Left ventricle myocardium inferior (tissue), 1 donor: ENCODE results near the gene HDAC4. TPM values are rescaled to one million over a fixed set of nuclear protein-coding genes. Genes with fewer than 3 reads are reported as not detected.

Source experiments
- DNase-seq: peaks from one replicate; pipeline ENCODE4 v3.0.0-alpha.2; 2020
- H3K27ac ChIP-seq: fragments of 200-600 bp; replicated peaks from 2 replicates; pipeline ENCODE4 v1.8.0; 2021
- H3K27me3 ChIP-seq: fragments of 200-600 bp; 2 replicates; pipeline ENCODE4 v1.8.0; 2021; ENCODE audit warnings: low read depth
- H3K36me3 ChIP-seq: fragments of 200-600 bp; 2 replicates; pipeline ENCODE4 v1.8.0; 2021
- H3K4me1 ChIP-seq: fragments of 200-600 bp; 2 replicates; pipeline ENCODE4 v1.8.0; 2021
- H3K4me3 ChIP-seq: fragments of 200-600 bp; 2 replicates; pipeline ENCODE4 v1.8.0; 2021; ENCODE audit warnings: mild to moderate bottlenecking, moderate library complexity
- H3K9me3 ChIP-seq: fragments of 200-600 bp; replicated peaks from 2 replicates; pipeline ENCODE4 v1.8.0; 2021
- CTCF ChIP-seq: fragments of 200-600 bp; IDR thresholded peaks from 2 replicates; pipeline ENCODE4 v1.8.0; 2021; ENCODE audit warnings: antibody characterized with exemption, mild to moderate bottlenecking, borderline replicate concordance
- intact Hi-C: fragments of 100-400 bp; cut with micrococcal nuclease; formaldehyde crosslinking; loops from one replicate; pipeline ENCODE4 v1.11.0; 2022
- total RNA-seq: library from RNA; stranded (reverse); fragmentation: NEBNext Ultra II Directional; extraction: Animal tissue kit (Norgen Biotek cat#: 25700); gene quantifications from one replicate; pipeline ENCODE4 v1.2.1, GENCODE V29; 2021
- donor health status: DM: no; HTN: yes; CAD: no; lungs with severe emphysema.

Gene HDAC4
- total RNA-seq, 1 donor from 2014 or later: 23.9 TPM

DNA sequence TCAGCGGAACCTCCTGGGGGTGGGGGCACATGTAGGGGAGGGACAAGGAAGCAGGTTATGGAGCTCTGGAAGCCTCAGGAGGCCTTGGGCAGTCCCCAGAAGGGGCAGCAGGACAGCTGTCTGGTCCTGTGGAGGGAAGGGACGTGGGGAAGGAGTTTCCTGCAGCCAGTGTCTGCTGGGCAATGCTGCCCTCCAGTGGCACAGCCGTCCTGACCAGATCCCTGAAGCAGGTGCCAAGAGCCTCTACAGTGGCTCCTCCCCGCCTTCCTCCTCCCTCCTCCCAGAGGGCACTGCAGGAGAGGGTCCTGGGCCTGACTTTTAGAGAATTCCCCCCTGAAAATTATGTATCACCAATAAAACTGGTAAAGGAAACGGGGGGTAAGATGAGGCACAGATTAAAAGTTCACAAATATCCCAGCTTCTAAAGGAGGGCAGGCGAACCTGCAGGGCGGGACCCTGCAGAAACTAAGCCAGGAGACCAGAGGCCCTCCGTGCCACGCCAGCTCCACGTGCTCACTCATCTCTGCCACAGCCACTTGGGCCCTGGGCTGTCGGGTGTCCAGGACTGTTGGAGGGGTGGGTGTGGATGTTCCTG, 294.4 kb downstream of the HDAC4 start:
- intact Hi-C loops: no loop called here
- TF ChIP-seq CTCF: peak; percentile 64
- H3K4me1 ChIP-seq: peaks cover 25% of the 10 kb centered on the region
- peaks cover 84% of the 10 kb centered on the region for H3K36me3 ChIP-seq
- DNase-seq: peak; percentile 42
- no peak overlapping the region for H3K27ac ChIP-seq
- H3K27me3 ChIP-seq: no peaks in the 10 kb centered on the region
- no peak overlapping the region for H3K4me3 ChIP-seq
- no peaks in the 10 kb centered on the region for H3K9me3 ChIP-seq

DNA sequence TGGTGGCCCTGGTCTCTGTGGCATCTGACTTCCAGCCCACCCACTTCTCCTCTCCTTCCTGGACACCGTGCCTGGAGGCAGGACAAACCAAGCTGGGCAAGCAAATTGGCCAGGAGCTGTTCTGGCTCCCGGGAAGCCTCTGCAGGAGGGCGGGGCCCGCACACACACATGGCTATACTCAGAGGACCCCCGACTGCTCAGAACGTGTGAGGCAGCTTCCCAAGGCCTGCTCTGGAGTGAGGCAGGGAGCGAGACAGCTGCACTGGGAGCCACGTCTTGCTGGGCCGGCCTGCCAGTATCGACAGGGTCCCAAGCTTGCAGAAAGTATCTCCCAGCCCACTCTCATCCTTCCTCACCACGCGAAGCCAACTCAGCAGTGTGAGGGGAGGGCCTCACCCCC, 295.6 kb downstream of the HDAC4 start:
- peaks cover 25% of the 10 kb centered on the region for H3K4me1 ChIP-seq
- DNase-seq: no peak
- TF ChIP-seq CTCF: no peak
- no peak overlapping the region for H3K27ac ChIP-seq
- peaks cover 84% of the 10 kb centered on the region for H3K36me3 ChIP-seq
- no peaks in the 10 kb centered on the region for H3K27me3 ChIP-seq
- H3K9me3 ChIP-seq: no peaks in the 10 kb centered on the region
- intact Hi-C loops: no loop called here
- no peak overlapping the region for H3K4me3 ChIP-seq

DNA sequence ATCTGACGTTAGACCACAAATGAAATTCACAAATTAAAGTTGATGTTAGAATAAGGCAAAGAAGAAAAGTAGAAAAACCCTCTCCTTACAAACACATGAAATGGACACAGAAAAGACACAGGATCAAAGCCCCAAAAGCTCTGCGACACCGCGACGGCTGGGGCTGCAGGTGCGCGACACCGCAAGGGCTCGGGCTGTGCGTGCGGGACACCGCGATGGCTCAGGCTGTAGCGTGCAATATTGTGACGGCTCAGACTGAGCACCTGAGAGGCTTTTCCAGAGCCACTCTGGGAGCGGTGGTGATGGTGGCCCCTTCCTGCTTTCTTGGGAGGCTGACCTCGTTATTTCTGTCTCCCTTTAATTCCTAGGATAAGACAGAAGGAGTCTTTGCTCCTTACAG, 296.0 kb downstream of the HDAC4 start:
- H3K4me3 ChIP-seq: no peak overlapping the region
- H3K36me3 ChIP-seq: peaks cover 84% of the 10 kb centered on the region
- no peaks in the 10 kb centered on the region for H3K27me3 ChIP-seq
- H3K4me1 ChIP-seq: peaks cover 25% of the 10 kb centered on the region
- intact Hi-C loops: no loop called here
- H3K9me3 ChIP-seq: no peaks in the 10 kb centered on the region
- H3K27ac ChIP-seq: no peak overlapping the region
- DNase-seq: no peak
- no peak for TF ChIP-seq CTCF

DNA sequence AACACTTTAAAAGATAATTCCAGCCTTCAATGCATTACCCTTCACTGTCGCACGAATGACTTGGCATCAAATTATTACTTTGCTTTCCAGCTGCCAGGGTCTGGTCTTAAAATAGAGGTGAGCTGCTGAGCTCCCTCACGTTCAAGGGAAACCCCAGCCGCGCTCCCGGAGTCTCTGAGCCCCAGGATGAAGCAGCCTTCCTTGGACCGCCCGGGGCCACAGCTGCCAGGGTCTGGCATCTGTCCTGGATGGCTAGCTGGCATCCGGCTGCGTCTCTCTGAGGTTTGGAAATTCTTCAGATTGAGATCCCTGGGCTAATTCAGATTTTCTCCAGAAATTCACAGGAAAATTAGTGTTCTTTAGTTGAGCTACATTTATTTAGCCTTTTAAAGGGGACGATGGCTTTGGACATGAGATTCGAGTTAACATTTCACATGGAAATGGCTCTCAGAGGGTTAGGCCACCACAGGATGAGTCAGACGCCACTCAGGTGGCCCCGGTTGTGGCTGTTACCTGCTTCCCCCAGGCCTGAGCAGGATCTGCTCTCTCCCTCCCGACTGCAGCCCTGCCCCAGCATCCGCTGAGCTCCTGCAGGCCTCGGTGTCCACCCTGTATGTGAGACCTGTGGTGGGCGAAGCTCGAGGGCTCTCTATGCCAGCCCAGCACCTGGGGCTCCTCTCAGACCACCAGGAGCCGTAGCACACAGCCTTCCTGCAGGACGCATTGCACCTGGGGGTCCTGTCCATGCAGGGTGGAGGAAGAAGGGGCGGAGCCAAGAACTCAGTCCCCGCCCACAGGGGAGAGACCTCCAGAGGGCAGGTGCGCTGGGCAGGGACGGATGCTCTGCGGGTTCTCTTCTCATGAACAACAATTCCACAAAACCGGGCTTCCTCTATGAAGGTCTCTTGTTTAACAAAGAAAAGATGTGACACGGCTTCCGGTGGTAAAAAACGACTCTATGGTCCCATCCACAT, 297.4 kb downstream of the HDAC4 start:
- no peak for TF ChIP-seq CTCF
- Histone ChIP-seq H3K27ac (no peak overlapping the region), H3K4me3 (no peak overlapping the region), H3K36me3 (peaks cover 73% of the 10 kb centered on the region), H3K27me3 (no peaks in the 10 kb centered on the region), H3K9me3 (no peaks in the 10 kb centered on the region), H3K4me1 (peaks cover 16% of the 10 kb centered on the region)
- intact Hi-C loops: no loop called here
- no peak for DNase-seq

DNA sequence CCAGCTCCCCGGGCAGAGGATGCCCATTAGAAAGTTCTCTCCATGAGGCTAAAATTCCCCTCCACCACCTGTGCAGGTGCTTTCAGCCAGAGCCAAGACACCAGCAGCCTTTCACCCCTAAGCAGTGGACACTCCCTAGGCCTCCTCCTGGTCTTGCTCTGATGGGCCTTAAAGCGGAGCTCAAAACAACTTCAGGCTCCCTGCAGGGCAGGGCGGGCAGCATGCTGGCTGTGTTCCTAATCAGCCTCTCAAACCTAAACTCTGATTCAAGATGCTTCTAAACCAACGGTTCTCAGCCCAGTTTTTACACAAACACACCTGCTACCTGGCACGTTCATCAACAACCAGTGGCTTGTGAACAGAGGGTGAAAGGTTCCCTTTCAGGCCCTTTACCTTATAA, 298.6 kb downstream of the HDAC4 start:
- no peak for DNase-seq
- Histone ChIP-seq H3K9me3 (no peaks in the 10 kb centered on the region), H3K27me3 (no peaks in the 10 kb centered on the region), H3K27ac (no peak overlapping the region), H3K4me3 (no peak overlapping the region), H3K36me3 (peaks cover 67% of the 10 kb centered on the region), H3K4me1 (peaks cover 16% of the 10 kb centered on the region)
- intact Hi-C loops: no loop called here
- TF ChIP-seq CTCF: no peak
